Lower leg skin (tissue), 4 donors: ENCODE results near the gene PHF21A. TPM values are rescaled to one million over a fixed set of nuclear protein-coding genes. Genes with fewer than 3 reads are reported as not detected.
"Not testable (repeated sequence)": the region's sequence is repeated elsewhere in the genome, so short reads cannot be mapped to it uniquely, and the experiment has no call there.

Source experiments
- DNase-seq, 2 donors: peaks; one replicate each; pipeline ENCODE4 v3.0.0-alpha.2; 2019; ENCODE audit warnings: low spot score in 2 of 2
- H3K4me3 ChIP-seq: fragments of 200-600 bp; sonication (generic); 2 replicates; pipeline ENCODE4 v1.5.1; 2017; ENCODE audit warnings: mild to moderate bottlenecking, low read depth; ENCODE audit not compliant: poor library complexity, severe bottlenecking
- POLR2A ChIP-seq, 2 donors: fragments of 450-650 bp; IDR thresholded peaks; one replicate each; pipeline ENCODE4 v1.6.1; 2016 to 2017; ENCODE audit warnings: antibody characterized with exemption in 2 of 2, mild to moderate bottlenecking in 1 of 2, moderate library complexity in 1 of 2
- WGBS, 2 donors: methylation state at CpG; one replicate each; pipeline ENCODE4 v1.1.5; 2018; 5-methylcytosine and 5-hydroxymethylcytosine counted together
- intact Hi-C: fragments of 100-400 bp; cut with DNase I; formaldehyde crosslinking; loops from one replicate; pipeline ENCODE4 v1.15.0; 2023; ENCODE audit warnings: low total_unique reads
- total RNA-seq, 4 donors: library from RNA; depleted of rRNA; stranded (reverse); fragments of >200 nt; gene quantifications; one replicate each; pipeline ENCODE4 v1.1.0, GENCODE V29; 2016
- TF ChIP-seq, protein P1 (sequence below), 3 donors: fragments of 450-650 bp; IDR thresholded peaks; one replicate each; pipeline ENCODE4 v1.5.1; 2016; ENCODE audit warnings: antibody characterized with exemption in 3 of 3, mild to moderate bottlenecking in 3 of 3, moderate library complexity in 2 of 3

Gene PHF21A
- total RNA-seq, 4 donors from 2014 or later, result 16.4 to 52.4 (median 31.5) TPM

DNA sequence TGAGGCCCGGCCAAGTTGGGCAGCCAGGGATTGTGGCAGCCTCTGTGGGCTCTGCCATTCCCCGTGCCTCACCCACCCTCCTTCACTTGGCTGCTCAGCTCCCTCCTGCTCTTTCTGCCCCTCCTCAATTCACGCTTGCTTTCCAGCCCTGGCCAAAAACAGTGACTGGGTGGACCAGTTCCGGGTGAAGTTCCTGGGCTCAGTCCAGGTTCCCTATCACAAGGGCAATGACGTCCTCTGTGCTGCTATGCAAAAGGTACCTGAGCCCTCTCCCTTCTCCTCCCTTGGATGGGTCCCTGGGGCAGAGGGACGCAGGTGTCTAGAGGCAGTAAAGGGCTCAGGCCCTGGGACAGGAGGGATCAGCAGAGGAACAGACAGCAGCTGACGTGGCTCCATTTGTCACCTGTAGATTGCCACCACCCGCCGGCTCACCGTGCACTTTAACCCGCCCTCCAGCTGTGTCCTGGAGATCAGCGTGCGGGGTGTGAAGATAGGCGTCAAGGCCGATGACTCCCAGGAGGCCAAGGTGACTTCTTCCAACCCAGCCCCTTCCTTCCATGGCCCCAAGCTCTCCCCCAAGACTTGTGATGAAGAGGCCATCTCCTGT lies 216.8 kb downstream of the PHF21A start:
- 81% methylated on average over 15 of the region's 15 CpGs for WGBS, 2 donors

DNA sequence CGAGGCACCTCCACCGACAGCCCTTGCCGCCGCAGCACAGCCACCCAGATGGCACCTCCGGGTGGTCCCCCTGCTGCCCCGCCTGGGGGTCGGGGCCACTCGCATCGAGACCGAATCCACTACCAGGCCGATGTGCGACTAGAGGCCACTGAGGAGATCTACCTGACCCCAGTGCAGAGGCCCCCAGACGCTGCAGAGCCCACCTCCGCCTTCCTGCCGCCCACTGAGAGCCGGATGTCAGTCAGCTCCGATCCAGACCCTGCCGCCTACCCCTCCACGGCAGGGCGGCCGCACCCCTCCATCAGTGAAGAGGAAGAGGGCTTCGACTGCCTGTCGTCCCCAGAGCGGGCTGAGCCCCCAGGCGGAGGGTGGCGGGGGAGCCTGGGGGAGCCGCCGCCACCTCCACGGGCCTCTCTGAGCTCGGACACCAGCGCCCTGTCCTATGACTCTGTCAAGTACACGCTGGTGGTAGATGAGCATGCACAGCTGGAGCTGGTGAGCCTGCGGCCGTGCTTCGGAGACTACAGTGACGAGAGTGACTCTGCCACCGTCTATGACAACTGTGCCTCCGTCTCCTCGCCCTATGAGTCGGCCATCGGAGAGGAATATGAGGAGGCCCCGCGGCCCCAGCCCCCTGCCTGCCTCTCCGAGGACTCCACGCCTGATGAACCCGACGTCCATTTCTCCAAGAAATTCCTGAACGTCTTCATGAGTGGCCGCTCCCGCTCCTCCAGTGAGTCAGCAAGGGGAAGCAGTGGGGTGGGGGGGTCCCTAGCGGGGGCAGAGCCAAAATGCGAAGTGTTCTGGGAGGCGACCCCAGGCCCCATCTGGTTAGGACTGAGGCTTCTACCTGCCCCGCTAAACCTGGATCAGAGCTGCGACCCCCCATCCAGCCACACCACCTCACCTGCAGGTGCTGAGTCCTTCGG lies 218.5 kb downstream of the PHF21A start:
- H3K4me3 ChIP-seq, result no peak overlapping the region
- no peak for TF ChIP-seq POLR2A (IDR thresholded peaks at IDR 0.05)
- TF ChIP-seq, protein P1, sequence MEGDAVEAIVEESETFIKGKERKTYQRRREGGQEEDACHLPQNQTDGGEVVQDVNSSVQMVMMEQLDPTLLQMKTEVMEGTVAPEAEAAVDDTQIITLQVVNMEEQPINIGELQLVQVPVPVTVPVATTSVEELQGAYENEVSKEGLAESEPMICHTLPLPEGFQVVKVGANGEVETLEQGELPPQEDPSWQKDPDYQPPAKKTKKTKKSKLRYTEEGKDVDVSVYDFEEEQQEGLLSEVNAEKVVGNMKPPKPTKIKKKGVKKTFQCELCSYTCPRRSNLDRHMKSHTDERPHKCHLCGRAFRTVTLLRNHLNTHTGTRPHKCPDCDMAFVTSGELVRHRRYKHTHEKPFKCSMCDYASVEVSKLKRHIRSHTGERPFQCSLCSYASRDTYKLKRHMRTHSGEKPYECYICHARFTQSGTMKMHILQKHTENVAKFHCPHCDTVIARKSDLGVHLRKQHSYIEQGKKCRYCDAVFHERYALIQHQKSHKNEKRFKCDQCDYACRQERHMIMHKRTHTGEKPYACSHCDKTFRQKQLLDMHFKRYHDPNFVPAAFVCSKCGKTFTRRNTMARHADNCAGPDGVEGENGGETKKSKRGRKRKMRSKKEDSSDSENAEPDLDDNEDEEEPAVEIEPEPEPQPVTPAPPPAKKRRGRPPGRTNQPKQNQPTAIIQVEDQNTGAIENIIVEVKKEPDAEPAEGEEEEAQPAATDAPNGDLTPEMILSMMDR (IDR thresholded peaks at IDR 0.05), result no peak
- WGBS, 2 donors, result 92 to 94% methylated on average over 54 to 55 of the region's 56 CpGs
- no peak for DNase-seq
- intact Hi-C loops, result no loop called here

More for the DNA sequence above, 216.8 kb downstream of the PHF21A start:
- no peak for TF ChIP-seq POLR2A (IDR thresholded peaks at IDR 0.05)
- TF ChIP-seq, protein P1 (IDR thresholded peaks at IDR 0.05), result no peak
- intact Hi-C loops, result no loop called here
- DNase-seq, result no peak
- H3K4me3 ChIP-seq, result no peak overlapping the region

DNA sequence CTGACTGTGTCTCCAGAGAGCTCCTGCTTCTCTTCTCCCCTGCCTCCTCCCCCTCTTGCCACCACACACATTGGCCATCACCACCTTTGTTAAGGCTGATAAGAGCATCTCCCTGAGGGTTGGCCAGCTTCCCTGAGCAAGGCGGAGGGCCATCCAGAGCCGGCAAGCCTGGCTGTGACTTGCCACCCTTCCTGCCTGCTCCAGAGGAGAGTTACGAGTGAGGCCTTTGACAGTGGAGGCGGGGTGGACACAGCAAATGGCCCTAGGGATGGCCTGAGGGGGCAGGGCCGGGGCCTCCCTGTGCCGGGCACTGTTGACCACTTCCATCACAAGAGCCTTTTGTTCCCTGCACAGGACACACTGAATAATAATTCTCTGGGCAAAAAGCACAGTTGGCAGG lies 219.6 kb downstream of the PHF21A start:
- intact Hi-C loops, result no loop called here
- 25 to 69% methylated on average over 2 to 6 of the region's 6 CpGs for WGBS, 2 donors
- no peak for TF ChIP-seq POLR2A (IDR thresholded peaks at IDR 0.05)
- TF ChIP-seq, protein P1 (IDR thresholded peaks at IDR 0.05), result no peak
- no peak overlapping the region for H3K4me3 ChIP-seq
- no peak for DNase-seq

DNA sequence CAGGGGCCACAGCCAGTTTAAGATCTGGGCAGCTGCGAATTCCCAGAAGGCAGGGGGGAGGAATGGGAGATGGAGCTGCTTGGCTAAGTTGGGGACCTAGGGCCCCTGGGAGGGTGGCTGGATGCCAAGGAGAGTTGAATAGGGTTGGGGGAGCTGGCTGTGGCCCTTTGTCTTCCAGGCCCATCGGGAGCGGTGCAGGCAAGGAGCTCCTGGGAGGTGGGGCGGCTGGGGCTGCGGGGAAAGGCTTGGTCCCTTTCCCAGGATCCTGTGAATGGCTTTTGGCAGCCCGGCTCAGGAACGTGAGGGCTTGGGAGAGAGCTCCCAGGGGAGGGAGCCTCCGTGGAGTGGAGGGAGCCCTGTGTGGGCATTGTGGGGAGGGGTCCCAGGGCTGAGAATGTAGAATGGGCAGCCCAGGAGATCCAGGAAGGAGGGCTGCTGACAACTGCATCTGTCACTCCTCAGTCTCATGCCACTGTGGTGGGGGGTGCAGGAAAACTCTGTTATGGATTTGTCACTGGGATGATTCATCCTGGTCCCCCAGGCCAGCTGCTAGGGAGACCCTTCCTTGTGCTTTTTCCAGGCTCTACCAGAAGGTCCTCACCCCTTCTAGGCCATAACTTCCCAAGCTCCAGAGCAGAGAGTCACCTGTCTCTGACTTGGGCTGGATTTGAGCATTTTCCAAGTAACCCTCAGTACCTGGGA lies 220.2 kb downstream of the PHF21A start:
- intact Hi-C loops, result no loop called here
- TF ChIP-seq, protein P1 (IDR thresholded peaks at IDR 0.05), result no peak
- no peak for TF ChIP-seq POLR2A (IDR thresholded peaks at IDR 0.05)
- H3K4me3 ChIP-seq, result no peak overlapping the region
- no peak for DNase-seq
- 16 to 17% methylated on average over 8 of the region's 8 CpGs for WGBS, 2 donors

DNA sequence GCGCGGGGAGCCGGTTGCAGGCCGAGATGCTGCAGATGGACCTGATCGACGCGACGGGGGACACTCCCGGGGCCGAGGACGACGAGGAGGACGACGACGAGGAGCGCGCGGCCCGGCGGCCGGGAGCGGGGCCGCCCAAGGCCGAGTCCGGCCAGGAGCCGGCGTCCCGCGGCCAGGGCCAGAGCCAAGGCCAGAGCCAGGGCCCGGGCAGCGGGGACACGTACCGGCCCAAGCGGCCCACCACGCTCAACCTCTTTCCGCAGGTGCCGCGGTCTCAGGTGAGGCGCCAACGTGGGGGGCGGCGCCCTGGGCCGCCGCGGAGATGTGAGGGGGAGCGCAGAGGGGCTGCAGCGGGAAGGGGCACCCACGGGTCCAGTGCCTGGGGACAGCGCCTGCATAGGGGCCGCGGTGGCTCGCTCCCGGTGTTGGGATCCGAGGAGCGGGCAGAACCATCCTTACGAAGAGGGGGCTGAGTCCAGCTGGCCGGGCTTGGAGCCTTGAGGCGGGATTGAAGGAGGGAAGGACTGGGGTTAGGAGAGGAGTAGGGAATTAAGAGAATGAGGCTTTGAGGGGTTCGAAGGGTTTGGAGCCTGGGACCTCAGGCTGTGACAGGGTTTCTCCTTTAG lies 221.0 kb downstream of the PHF21A start:
- intact Hi-C loops, DNase-seq: not testable (repeated sequence)
- 4 to 9% methylated on average over 14 to 20 of the region's 59 CpGs for WGBS, 2 donors
- peak overlapping the region; percentile 10 for H3K4me3 ChIP-seq
